ENCODE measurements around the gene HSPA14.

- TF ChIP-seq, protein P1, sequence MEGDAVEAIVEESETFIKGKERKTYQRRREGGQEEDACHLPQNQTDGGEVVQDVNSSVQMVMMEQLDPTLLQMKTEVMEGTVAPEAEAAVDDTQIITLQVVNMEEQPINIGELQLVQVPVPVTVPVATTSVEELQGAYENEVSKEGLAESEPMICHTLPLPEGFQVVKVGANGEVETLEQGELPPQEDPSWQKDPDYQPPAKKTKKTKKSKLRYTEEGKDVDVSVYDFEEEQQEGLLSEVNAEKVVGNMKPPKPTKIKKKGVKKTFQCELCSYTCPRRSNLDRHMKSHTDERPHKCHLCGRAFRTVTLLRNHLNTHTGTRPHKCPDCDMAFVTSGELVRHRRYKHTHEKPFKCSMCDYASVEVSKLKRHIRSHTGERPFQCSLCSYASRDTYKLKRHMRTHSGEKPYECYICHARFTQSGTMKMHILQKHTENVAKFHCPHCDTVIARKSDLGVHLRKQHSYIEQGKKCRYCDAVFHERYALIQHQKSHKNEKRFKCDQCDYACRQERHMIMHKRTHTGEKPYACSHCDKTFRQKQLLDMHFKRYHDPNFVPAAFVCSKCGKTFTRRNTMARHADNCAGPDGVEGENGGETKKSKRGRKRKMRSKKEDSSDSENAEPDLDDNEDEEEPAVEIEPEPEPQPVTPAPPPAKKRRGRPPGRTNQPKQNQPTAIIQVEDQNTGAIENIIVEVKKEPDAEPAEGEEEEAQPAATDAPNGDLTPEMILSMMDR (IDR thresholded peaks at IDR 0.05; ENCODE audit: insufficient read depth, low read length, poor library complexity, severe bottlenecking), result no peak
- no peak for TF ChIP-seq EZH2phosphoT487 (conservative IDR thresholded peaks at IDR 0.05; ENCODE audit: low read length)
Observed at GRCh38 chr10:14880229-14880628, 42.1 kb downstream of the HSPA14 start.

Data from SU-DHL-6 (cell line).